IMR-90 (cell line): Measurements from ENCODE around the gene CNKSR3.
A peak's percentile ranks its signal among the peaks of the same experiment; 100 is the strongest.

Experiments used
- CTCF ChIP-seq: conservative IDR thresholded peaks from 2 replicates; pipeline ENCODE4 v1.5.1; 2012; ENCODE audit warnings: mild to moderate bottlenecking, low read depth, low read length, improper control_type of control experiment
- FOS ChIP-seq: fragments of 150-350 bp; IDR thresholded peaks from 2 replicates; pipeline ENCODE4 v1.6.1; 2016; ENCODE audit warnings: low read depth, low read length
- POLR2A ChIP-seq: IDR thresholded peaks from 2 replicates; pipeline ENCODE4 v1.6.1; 2012; ENCODE audit warnings: mild to moderate bottlenecking, low read depth, low read length

- TF ChIP-seq POLR2A (no peak), CTCF (no peak), FOS (peak; percentile 96)
Measured at GRCh38 chr6:154386848-154387717, 123.4 kb downstream of the CNKSR3 start.
